ENCODE data around the gene PLB1.
"Not testable (repeated sequence)": the region's sequence is repeated elsewhere in the genome, so short reads cannot be mapped to it uniquely, and the experiment has no call there.

PLB1 gene

DNA sequence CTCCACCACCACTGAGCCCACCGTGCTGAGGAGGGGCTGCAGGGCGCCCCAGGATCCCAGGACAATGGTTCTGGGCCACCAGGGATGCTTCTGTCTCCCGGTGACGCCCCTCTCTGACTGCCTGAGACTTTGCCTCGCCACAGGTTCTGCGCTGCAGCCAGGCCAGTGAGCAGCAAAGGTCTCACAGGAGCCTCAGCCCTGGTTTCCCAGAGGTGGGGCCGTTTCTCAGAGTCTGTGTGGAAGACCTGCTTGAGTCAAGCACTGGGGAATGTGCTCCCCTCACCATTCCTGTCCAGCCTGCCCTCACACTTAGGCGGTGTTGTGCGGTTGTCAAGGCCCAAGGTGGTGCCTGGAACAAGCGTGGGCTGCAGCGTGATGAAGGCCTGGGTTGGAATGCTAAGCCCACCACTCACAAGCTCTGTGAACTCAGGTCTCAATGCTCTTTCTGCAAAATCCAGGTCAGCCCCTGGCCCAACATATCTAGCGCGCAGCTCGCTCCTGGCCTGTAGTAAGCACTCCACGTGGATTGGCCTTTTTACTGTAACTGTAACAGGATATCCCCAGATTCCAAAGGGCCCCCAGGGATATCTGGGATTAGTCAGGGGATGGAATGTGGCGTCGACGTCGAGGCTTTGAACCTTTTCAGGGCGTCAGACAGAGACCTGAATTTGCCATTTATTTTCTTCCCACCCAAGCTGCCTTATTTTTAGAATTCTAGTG is 47.6 kb downstream of the PLB1 start:
- DNase-seq, result no peak

DNA sequence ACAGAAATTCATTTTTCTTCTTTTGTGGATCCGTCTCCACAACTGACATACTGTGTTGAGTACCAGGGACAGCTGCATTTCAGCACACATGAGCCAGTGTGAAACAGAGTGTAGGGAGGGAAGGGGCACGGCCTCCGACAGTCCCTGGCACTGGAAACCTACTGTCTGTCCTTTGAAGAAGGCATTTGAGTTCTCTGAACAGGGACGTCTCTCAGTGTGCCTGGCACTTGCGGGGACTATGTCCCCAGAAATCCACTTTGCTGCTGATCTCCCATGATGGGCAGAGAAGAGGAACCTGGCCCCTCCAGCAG is 48.1 kb downstream of the PLB1 start:
- DNase-seq, result no peak

DNA sequence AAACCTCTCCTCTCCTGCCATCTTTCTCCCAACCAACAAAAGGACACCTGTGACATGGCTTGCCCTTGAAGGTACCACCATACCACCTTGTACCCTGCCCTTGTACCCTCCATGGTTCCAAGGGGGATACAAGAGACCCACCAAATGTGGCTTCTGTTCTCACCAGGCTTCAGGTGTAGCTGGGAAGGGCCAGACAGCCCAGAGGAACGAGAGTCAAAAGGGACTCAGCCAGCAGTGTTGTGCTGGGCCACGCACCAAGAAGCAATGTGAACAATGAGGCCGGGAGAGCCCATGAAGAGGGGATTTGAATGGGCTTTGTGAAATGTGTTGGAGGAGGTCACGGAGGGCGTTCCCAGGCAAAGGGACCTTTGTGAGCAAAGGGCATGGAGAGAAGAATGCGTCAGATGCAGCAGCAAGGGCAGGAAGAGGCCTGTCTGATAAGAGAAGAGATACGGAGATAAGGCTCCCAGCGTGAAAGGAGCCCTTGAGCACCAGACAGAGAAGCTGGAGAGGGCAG is 48.6 kb downstream of the PLB1 start:
- no peak for DNase-seq

DNA sequence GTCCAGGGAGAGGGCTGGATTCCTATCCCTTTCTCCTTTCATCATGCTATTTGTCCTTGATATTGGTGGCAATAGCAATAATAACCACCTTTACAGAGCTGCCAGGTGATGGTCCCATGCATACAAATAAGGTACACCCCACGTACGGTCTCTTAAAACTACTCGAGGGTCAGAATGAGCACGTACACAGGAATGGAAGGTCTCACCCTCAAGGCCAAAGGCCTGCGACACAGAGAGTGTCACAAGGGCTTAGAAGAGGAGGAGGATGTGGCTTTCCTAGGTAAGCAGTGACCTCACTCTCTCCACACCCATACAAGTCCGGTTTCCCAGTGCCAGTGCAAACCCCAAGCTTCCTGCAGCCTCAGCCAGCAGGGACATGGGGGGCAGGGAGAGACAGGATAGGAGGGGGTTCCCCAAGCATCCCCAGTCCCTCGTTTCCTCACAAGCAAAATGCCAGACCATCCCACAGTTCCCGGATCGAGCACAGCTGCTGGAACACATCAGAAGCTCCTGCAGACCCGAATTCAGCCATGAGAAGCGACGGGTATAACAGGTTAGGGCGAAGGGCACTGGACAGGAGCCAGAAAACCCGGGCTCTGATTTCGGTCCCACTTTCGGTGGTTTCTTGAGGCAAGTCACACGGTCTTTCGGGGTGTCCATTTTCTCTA is 49.2 kb downstream of the PLB1 start:
- no peak for DNase-seq

DNA sequence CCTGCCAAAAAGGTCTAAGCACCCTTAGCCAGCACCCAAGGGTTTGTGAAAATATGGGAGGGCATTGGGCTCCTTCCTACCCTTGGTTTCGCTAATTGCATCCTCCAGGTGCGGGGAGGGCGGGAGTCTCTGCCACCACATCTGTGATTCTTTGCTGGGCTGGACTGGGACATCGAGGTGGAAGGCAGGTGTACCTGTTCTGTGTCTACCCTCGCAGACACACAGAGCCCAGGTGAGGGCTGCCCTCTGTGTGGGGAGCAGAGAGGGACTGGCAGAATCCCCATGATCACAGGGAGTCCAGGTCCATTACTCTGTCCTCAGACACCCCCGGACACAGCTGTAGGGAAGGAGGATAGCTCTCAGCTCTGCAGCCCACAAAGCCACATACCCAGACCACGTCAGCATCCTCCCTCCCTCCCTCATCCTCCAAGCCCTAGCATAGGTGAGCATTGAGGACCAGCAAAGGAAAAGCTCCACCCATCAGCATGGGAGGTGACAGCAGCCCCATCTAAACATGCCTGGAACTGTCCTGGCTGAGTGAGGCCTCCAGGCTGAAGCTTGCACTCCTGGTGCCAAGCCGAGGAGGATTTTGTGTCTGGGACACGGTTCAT is 49.8 kb downstream of the PLB1 start:
- DNase-seq, result no peak

DNA sequence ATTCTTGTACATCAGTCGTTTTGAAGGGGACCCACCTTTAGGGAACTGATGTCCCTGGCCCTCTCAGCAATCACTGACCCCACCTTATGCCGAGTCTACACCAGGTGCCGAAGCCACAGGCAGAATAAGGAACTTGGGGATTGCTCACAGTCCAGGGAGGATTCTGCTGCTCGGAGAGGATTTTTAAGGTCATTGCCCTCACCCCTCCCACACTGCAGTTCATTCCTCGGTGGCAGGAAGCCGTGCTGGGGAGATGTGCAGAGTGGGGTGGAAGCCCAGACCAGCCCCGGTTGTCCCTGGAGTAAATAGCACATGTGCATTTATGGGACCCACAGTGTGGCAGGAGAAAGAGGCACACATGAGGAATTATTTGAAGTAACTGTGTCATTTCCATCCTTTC is 50.4 kb downstream of the PLB1 start:
- no peak for DNase-seq

DNA sequence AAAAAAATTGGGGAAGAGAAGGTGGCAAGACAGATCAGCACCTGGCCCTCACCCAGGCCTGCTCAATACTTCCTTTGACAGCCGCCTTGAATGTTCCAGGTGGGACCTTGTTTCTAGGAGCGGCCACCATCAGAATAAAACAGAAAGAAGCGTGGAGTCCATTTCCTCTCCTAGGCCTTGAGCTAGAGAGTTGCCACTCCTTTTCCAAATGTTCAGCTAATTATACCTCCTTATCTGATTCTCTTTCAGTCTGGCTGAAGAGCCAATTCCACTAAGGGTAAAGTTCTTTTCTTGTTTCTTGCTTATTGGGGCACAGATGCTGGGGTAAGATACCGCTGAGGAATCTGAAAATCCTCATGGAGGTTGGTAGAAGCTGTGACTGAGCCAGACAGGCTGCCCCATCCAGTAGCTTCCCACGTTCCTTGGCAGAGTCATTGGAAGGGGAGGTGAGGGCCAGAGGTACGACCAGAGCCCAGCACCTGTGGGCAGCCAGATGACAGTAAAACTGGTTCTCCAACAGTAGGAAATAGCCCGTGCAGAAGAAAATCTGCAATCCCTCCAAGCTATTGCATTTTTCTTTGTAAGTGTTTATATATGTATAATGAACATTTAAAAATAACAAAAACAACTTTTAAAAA is 51.5 kb downstream of the PLB1 start:
- no peak for DNase-seq

DNA sequence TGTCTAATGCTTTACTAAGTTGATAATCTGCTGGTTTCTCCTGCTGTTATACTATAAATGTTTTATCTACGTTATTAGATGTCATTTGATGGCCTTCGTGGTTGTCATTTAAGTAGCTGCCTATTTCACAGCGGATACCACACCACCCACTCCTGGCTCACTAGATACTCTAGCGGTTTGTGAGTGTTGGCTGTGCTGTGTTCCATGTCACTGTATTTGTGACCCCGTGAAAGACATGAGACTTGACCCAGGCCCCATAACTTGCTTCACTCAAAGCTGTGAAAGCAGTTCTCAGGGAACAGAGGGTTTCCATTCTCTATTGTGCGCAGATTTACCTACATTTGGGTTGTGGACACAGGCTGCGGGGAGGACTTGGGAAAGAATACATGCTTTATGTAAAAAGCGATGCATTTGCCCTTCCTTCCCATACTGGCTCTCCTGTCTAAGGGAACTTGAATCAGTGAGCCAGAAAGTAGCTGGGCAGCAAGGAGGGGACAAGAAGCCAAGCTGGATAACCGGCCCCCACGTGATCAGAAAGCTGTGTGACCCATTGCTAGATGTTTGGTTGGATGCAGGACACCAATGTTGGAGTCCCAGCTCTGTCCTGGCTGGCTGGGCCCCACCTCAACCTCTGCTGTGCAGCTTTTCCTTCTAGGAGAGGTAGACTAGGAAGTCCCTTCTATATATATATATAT is 52.2 kb downstream of the PLB1 start:
- no peak for DNase-seq

DNA sequence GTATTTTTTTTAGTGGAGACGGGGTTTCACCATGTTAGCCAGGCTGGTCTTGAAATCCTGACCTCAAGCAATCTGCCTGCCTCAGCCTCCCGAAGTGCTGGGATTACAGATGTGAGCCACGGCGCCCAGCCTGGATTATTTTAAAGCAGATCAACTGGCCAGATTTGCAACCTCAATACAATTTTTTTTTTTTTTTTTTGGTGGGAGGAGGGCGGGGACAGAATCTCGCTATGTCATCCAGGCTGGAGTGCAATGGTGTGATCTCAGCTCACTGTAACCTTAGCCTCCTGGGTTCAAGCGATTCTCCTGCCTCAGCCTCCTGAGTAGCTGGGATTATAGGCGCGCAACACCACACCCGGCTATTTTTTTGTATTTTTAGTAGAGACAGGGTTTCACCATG is 54.5 kb downstream of the PLB1 start:
- not testable (repeated sequence) for DNase-seq

DNA sequence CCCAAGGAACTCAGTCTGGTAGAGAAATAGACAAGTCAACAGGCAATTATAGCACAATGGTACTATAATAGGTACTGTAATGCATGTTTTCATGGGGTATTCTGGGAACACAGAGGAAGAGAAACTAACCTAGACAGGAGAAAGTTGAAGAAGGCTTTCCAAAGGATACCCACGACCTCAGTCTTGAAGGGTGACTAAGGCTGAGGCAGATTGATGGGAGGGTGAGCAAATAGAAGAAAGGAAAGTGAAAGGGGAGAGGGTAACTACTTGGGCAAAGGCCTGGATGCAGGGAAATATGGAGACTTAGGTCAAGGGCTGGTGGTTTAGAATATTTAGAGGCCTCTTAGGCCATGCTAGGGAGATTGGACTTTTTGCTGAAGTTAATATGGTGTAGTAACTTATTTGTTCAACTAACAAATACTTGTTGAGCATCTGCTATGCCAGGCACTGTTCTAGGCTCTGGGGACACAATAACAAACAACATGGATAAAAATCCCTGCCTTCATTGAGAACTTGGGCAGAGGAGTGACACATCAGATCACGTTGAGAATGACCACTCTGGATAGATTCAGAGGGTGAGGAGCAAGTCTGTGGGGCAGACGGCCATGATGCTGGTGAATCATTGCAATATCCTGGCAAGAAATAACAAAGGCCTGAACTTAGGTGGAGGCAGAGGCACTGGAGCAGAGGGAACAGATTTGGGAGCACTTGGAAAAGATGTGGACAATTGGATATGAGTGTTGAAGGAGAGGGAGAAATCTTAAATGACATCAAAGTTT is 56.4 kb downstream of the PLB1 start:
- DNase-seq, result no peak

DNA sequence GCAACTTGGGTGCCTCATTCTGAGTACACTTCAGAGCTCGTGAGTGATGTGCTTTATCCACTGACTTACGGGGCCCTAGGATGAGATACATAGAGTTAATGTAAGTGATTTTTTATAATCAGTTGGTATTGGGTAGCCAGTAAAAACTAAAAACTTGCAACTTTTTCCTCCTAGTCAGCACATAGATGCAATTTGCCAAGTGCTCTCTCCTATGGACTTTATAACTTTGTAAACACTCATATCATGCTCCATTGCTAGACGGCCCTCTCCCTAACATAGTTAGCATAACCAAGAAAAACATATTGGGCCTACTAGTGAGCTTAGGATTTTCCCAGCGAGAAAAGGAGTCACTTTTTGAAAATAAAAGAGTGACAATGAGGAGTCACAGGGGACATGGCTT is 60.4 kb downstream of the PLB1 start:
- DNase-seq, result no peak

DNA sequence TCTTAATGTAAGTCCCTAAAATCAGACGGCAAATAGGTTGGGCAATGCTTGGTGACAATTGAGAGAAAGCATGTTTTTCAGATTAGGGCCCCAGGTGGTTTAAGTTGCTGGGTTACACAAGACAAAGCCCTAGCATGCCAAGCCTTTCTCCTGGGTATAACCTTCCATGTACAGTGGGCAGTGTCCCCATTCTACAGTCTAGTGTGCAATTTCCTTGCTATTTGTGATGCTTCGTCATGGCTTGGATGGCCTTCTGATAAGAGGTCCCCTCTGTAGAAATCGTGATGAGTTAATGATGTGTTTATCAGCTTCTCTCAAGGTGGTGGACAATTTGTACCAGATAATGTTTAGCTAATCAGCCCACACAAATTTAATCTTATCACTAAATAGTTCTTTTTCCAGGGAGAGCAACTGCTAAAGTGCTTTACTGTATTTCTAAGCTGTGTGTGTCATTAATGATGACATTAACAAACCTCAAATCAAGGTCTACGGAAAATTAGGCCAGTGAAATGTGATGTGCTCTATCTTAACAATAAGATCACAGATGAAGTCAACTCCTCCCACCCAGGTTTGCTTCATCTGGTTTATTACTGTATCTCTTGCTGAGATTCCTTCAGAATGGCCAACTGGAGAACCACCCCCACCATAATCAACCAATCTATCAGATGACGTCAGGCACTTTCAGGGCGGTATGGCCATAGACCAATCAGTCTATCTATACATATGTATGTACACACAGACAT is 61.7 kb downstream of the PLB1 start:
- DNase-seq, result no peak

DNA sequence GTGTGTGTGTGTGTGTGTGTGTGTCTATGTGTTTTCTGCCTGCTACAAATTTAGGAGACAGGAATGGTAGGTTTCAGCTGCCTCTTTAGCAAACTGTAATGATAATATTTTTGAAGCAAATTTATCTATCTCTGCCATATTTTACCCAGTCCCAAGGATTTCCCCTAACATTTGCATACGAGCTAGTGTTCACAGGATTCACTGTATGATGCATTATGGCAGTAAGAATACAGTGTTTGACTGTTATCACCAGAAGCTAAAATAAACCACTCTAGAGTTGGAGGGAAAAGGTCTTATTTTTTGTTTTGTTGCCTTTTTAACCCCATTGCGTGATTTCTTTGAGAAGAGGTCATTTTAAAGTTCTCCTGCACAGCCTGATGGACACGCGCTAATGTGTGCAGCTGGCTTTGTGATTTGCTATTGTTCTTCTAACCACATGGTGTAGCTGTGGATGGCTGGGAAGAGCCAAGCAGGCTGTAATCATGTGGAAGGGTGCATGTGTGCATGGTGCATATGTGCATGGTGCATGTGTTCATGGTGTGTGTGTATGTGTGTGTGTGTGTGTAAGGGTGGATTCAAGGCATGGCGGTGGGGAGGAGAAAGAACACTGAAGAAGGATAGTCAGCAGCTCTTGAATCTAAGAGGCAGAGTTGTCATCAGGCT is 62.4 kb downstream of the PLB1 start:
- DNase-seq, result no peak

DNA sequence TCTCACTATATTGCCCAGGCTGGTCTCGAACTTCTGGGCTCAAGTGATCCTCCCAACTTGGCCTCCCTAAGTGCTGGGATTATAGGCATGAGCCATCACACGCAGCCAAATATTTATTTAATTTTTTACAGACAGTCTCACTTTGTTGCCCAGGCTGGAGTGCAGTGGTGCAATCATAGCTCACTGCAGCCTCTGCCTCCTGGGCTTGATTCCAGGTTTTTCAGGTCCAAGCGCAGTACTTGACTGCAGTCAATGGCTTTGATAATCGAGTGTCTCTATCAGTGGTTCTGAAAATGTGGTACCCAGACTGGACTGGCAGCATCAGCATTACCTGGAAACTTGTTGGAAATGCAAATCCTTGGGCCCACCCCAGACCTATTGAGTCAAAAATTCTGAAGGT is 63.1 kb downstream of the PLB1 start:
- DNase-seq, result no peak

DNA sequence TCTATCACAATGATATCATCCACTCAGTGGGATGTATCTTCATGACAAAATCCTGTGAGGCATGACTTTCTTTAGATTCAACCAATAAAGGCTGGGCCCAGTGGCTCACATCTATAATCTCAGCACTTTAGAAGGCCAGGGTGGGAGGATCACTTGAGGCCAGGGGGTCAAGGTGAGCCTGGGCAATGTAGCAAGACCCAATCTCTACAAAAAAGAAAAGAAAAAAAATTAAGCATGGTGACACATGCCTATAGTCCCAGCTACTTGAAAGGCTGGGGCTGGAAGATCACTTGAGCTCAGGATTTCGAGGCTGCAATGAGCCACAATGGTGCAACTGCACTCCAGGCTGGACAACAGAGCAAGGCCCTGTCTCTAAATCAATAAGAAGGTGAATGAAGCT is 68.0 kb downstream of the PLB1 start:
- DNase-seq, result no peak

DNA sequence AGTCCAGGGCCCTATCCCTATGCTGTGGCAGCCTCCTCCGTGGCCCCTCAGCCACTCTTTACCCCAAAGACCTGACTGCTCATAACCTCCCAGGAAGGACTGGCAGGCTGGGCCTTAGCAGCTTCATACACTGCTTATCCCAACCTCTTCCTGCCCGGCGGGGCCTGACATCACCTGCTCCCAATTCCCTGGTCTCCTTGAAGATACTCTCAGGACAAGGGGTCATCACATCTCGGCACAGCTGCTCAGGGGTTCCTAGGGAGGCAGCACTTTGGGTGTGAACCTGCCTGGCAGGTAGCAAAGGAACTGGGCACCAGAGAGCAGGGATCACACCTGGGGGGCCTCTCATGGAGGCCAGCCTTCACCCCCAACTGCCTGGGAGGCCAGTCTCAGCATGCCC is 68.5 kb downstream of the PLB1 start:
- DNase-seq, result no peak

DNA sequence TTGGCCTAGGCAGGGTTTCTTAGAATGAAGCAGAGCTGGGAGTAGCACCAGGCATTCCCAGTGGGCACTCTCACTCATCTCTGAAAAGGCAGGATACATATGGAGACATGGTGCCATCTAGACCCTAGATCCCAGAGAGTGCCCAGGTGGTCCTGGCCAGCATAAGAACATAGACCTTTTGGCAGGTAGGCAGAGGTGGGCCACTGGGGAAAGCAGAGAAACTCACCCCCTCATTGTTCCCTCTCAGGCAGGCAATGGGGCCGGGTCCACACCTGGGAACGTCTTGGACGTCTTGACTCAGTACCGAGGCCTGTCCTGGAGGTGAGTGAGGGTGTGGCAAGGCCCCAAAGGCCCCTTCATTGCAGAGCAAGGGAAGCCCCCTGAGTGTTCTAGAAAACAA is 69.2 kb downstream of the PLB1 start:
- DNase-seq, result no peak

DNA sequence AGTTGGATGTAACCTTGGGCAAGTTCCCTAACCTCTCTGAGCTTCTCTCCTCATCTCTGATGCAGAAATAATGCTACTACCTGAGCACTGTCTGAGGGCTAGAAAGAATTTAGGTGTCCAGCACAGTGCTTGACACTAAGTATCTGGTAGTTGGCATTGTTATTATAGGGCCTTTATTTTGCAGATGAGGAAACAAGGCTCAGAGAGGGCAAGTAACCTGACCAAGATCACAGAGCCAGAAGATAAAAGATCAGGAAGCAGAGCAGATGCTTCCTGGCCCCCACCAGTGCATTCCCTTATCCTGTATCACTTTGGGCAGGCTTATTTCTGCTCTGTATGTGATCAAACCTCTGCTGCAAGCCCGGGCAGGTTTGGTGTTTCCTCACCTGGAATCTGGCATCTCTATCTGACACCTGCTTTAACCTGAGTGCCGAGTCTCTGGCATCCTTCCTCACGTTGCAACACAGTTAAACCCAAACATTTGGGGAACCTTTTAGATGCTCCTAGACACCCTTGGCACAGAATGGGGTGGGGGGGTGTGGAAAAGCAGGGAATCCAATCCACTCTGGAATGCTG is 69.9 kb downstream of the PLB1 start:
- DNase-seq, result no peak

DNA sequence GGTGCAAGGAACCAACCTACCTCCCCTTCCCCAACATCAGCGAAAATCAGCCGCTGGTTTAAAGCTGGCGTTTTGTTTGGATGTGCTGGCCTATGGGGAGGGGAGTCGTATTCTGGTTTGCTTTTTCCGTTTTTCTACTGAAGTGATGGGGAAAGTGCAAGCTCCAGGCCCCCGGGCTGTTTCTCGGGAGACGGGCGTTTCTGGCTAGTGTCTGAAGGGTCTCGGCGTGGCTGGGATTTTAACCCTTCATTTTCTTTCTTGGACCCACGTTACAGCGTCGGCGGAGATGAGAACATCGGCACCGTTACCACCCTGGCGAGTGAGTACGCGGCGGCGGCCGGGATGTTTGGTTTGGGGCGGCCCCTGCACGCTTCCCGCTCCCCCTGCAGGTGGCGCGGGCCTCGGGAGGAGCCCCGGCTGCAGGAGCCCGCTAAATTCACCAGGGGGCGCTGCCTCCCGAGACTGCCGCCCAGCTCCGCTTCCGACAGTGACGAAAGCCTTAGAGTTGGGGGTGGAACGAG is 70.7 kb downstream of the PLB1 start:
- peak; percentile 60 for DNase-seq

DNA sequence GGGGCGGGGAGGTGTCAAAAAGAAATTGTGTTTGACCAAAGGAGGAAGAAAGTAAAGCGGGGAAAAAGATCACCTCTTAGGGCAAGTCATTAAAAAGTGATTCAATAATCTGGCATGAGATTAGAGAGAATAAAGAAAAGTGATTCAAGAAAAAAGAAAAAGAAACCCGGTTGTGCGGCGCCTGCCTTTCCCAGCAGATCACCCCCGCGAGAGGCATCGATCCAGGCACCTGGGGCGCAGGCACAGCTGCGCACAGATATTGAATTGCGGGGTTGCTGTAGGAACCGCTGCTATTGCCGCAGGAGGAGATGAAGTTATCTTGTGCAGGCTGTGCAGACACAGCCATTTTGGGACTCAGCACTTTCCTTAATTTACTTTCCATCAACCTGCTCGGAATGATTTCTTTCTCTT is 71.2 kb downstream of the PLB1 start:
- no peak for DNase-seq

Measured in activated gamma-delta T cell (primary cell).